ENCODE measurements around the gene FOXB1.

FOXB1 gene

DNA sequence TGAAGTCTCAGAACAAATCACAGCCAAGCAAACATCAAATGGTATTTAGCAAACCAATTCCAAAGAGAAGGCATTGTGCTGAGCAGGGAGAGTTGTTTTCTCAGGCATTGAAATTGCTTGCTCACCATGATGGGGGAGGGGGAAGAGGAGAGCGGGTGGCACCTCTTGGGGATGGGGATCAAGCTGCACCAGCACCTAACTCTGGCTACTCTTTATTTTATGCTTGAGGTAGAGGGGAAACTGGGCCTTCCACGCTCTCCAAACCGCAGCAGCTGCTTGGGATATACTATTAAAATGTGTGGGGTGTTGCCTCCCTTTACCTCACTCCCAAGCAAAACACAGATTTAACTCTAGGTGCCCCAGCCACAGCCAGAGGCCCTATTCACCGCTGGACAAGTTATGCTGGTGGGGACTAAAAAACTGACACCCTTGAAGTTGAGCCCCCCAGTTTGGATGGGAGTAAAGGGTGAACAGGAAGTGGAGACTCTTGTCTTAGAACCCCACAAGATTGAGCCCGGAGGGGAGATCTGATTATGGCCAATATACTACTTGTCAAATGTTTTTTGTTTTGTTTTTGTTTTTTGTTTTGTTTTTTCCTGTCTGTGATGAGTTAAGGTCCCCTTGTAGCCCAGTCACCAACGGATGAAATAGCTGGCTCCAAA lies 5.0 kb upstream of the FOXB1 start:
- no peak for DNase-seq (ENCODE audit: low read depth, low spot score)

GRCh38 chr15:59999612-60000112 lies 4.4 kb upstream of the FOXB1 start:
- DNase-seq (ENCODE audit: low read depth, low spot score) = no peak

DNA sequence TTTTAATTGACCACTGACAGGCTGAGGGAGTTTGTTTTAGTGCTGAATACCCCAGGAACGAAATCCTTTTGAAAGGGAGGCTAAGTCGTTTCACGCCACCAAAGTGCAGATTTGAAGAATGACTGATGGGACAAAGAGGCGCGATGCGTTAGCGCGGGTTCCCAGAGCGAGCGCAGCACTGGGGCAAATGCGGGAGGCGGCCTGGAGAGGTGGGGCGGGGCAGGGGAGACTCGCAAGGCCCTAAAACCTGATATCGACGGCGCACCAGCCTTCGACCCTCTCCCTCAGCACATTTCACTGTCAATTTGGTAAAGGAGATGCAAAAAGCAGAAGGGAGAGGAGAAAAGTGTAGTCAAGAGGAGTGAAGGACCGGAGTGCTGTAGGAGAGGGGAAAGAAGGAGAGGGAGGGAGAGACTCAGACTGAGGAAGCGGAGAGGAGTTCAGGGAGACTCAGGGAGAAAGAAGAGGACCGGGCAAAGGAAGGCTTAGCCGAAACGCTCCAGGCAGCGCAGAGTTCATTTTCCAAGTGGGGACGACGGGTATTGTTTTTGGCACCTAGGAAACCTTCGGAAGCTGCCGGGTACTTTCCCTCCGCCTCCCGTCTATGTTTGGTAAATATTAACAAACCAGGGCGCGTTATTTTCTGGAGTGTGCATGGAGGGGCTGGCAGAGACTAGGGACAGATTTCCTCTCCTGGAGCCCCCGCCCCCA lies 3.8 kb upstream of the FOXB1 start:
- no peak for DNase-seq (ENCODE audit: low read depth, low spot score)

DNA sequence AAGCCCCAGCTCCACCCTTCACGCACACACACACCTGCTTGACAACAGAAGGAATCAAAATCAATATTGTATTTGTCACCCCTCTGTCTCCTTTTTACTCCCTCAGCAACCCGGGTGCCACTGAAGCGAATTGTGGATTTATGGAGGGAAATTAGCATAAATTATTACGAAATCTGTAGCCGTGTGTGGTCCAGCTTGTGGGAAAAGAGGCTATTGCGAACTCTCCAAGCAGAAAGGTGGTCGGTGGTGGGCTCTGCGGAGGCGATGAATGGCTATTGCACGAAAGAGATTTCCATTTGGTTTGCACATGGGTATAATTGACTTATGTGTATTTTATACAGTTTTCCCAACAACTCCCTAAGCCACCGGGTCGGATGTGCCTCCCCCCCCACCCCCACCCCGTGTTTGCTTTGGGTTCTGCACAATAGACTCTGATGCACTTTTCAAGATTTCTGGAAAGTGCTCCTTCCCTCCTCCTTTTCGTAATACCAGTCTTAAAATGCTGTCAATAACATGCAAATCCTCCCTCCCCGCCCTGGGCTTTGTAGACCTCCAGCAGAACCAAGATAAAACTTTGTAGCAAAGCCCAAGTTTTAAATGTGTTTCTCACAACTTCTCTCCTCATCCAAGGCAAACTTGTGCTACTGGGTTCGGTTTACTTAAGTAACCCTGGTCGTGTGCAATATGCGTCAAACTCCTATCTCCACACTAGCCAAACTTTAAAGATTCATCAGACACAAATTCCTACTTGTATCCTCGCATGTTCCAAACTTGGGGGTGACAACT lies 3.1 kb upstream of the FOXB1 start:
- DNase-seq (ENCODE audit: low read depth, low spot score) = no peak

- no peak for DNase-seq (ENCODE audit: low read depth, low spot score)
These were observed 2.2 kb upstream of the FOXB1 start for GRCh38 chr15:60001610-60002527.

- no peak for DNase-seq (ENCODE audit: low read depth, low spot score)
These were observed 1.4 kb upstream of the FOXB1 start for GRCh38 chr15:60002528-60003218.

DNA sequence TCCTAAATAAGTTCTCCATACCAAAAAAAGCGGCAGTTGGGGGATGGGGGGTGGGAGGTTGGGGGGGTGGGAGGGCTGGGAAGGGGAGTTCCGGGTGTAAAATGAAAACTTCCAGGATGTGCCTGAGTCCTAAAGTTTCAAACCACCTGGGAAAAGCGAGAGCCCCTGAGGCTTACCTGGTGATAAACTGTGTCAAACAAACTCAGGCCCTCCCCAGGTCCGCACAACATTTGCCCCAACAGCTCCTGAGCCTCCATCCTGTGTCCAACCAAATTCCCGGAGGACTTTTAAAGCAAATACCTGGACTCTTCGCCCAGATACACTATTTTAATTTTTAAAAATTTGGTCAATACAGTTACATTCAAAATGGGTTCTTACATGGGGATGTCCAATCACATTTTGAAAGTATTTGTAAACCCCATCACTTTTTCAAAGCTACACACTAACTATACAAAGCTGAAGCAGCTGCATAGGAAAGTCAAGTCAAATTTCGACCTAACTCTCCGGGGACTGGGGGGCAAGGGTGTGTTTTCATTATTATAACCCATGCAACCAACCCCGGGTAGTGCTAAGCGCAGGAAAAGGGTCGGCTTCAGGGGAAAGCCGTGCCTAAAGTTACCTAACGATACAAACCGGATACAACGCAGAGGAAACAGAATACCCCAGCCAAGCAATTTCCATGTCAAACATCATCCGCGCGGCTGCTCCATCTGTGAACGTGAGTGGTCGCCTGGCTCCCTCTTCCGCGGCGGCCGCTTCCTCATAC lies 685 bp upstream of the FOXB1 start:
- no peak for DNase-seq (ENCODE audit: low read depth, low spot score)

GRCh38 chr15:60004846-60005351 lies 788 bp downstream of the FOXB1 start:
- no peak for DNase-seq (ENCODE audit: low read depth, low spot score)

- no peak for DNase-seq (ENCODE audit: low read depth, low spot score)
These were observed 1.5 kb downstream of the FOXB1 start for GRCh38 chr15:60005352-60006202.

GRCh38 chr15:60006203-60006862 lies 2.2 kb downstream of the FOXB1 start:
- no peak for DNase-seq (ENCODE audit: low read depth, low spot score)

DNA sequence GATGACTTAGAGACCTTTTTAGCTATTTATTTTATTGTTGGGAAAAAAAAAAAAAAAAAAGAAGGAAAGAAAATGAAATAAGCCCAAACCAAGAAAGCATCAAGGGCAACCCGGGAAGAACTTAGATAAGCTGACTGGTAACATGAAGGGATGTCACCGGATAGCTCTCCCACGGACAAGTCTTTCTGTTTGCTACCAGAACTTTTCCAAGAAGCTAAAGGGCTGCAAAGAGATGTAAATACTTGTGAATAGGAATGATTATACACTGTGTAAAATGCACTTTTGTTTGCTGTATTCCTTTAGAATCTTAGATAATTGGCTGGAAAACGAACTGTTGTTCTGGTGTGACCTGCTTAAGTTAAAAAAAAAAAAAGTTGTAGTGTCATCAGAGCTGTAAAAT lies 2.8 kb downstream of the FOXB1 start:
- no peak for DNase-seq (ENCODE audit: low read depth, low spot score)

DNA sequence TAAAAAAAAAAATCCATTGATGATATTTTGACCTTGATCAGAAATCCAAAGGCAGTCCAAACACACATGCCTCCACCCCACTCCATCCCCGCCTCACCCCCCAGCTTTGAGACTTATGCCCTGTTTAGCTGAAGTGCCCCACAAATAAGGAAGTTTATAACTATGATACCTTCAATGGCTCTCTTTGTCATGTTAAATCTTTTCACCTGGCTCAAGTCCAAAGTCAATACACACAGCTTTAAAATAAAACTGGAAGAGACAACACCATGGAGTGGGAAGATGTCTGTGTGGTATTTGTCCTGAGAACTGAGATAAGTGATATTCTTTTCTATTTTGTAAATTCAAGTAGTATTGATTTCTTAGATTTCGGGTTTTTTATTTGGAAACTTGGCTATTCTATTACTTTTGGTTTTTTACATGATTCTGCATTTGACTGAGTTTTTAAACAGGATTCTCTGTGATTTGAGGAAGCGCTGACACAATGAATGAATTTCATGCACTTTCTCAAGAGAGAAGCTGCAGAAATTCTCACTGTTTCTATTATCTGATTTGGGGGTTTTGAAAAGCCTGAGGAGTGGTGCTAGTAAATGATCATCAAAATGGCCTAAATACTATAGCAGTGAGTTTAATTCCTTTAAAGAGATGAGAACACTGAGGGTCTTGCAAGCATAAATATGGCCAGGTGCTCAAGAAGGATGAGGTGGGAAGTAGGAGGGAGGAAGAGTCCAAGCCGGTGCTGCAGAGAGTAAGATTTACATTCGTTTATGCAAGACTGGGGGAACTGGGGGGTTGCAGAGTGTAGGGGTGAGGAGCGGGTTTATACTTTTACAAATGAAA lies 5.2 kb downstream of the FOXB1 start:
- no peak for DNase-seq (ENCODE audit: low read depth, low spot score)

DNA sequence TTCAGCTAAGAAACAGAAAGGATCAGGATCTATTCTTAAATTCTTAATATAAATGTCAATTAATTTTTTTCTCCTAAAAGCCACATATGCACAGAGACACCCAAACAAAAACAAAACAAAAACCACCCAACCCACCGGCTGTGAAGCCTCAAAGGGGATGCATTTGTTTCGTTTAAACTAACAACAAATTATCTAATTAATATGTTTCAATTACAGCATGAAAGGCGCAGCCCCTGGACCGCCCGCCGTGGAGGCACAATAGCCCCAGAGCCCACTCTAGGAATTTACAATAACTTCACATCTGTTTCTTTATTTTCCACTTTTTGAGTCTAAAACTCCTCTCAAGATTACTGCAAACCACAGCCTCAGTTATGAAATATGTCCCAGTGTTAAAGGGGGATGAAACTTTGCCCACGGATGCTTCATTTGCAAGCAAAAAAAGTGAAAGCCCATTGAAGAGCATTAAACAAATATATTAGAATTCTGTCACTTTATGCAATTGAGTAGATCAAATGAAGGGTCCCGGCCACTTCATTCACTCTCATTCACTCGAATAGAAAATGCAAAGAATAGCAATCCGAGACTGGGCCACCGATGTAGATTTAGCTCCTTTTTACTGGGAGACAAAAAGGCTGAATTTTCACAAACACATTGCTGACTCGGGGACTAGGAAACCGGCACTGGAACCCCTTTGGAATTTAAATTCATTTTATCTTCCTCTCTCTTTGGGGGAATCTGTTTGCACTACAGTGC lies 6.0 kb downstream of the FOXB1 start:
- DNase-seq (ENCODE audit: low read depth, low spot score) = no peak

- DNase-seq (ENCODE audit: low read depth, low spot score) = no peak
These were observed 6.7 kb downstream of the FOXB1 start for GRCh38 chr15:60010858-60011257.

DNA sequence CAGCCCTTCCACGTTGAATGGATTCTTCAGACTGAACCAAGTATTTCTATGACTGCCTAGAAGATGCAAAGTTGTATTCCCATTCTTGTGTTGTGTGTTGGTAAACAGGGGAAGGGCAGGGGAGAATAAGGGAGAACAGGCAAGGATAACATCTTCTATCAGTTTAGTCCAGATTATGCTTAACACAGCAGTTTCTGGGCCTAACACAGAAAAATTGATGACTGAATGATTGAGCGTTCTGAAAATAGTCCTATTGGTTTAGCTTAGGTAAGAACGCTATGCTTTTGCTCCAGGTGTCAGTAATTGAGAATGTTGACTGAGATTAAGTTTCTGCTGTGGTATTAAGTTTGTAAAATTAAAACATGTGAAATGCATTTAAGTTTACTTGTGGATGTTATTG lies 8.6 kb downstream of the FOXB1 start:
- DNase-seq (ENCODE audit: low read depth, low spot score) = no peak

Data from brain pericyte (primary cell).